ENCODE measurements around the gene TTC34. TPM values are rescaled to one million over a fixed set of nuclear protein-coding genes. Genes with fewer than 3 reads are reported as not detected.

Gene TTC34
- total RNA-seq, 4 donors from 2014 or later = 0.04 to 0.19 (median 0.15) TPM; not detected in 1

GRCh38 chr1:2607641-2608091, 193.8 kb downstream of the TTC34 start:
- Histone ChIP-seq H3K36me3 (no peaks in the 10 kb centered on the region), H3K4me3 (no peak overlapping the region), H3K9me3 (no peaks in the 10 kb centered on the region), H3K4me1 (peaks cover 0 to 24% (median 0%) of the 10 kb centered on the region in 3 donors), H3K27ac (no peak overlapping the region), H3K27me3 (peaks cover 0 to 69% (median 0%) of the 10 kb centered on the region in 4 donors)
- intact Hi-C loops (cut with DNase I) = no loop called here
- DNase-seq = no peak
- TF ChIP-seq POLR2A (IDR thresholded peaks at IDR 0.05) = no peak
- TF ChIP-seq CTCF (IDR thresholded peaks at IDR 0.05) = no peak
- WGBS, 2 donors = 78 to 85% methylated on average over 3 to 10 of the region's 13 CpGs

- TF ChIP-seq CTCF (IDR thresholded peaks at IDR 0.05) (no peak), POLR2A (IDR thresholded peaks at IDR 0.05) (no peak)
- no peaks in the 10 kb centered on the region for H3K36me3 ChIP-seq
- intact Hi-C loops (cut with DNase I) = no loop called here
- peaks cover 0 to 68% (median 0%) of the 10 kb centered on the region in 4 donors for H3K27me3 ChIP-seq
- no peaks in the 10 kb centered on the region for H3K9me3 ChIP-seq
- no peak for DNase-seq
- WGBS, 2 donors = 75 to 77% methylated on average over 10 to 19 of the region's 36 CpGs
- H3K4me3 ChIP-seq = no peak overlapping the region
- no peak overlapping the region for H3K27ac ChIP-seq
- H3K4me1 ChIP-seq = peaks cover 0 to 24% (median 0%) of the 10 kb centered on the region in 3 donors
Observed at GRCh38 chr1:2606881-2607621, 194.4 kb downstream of the TTC34 start.

GRCh38 chr1:2606396-2606880, 195.1 kb downstream of the TTC34 start:
- no peak overlapping the region for H3K27ac ChIP-seq
- WGBS, 2 donors = 54 to 86% methylated on average over 5 of the region's 15 CpGs
- H3K9me3 ChIP-seq = no peaks in the 10 kb centered on the region
- no peaks in the 10 kb centered on the region for H3K36me3 ChIP-seq
- intact Hi-C loops (cut with DNase I) = no loop called here
- no peak for DNase-seq
- peaks cover 0 to 24% (median 0%) of the 10 kb centered on the region in 3 donors for H3K4me1 ChIP-seq
- no peak overlapping the region for H3K4me3 ChIP-seq
- TF ChIP-seq POLR2A (IDR thresholded peaks at IDR 0.05) = no peak
- TF ChIP-seq CTCF (IDR thresholded peaks at IDR 0.05) = no peak
- H3K27me3 ChIP-seq = peaks cover 0 to 66% (median 0%) of the 10 kb centered on the region in 4 donors

GRCh38 chr1:2605509-2606395, 195.7 kb downstream of the TTC34 start:
- intact Hi-C loops (cut with DNase I) = no loop called here
- Histone ChIP-seq H3K27me3 (peaks cover 0 to 59% (median 0%) of the 10 kb centered on the region in 4 donors), H3K36me3 (no peaks in the 10 kb centered on the region), H3K4me1 (peaks cover 0 to 18% (median 0%) of the 10 kb centered on the region in 3 donors), H3K9me3 (no peaks in the 10 kb centered on the region), H3K27ac (no peak overlapping the region), H3K4me3 (no peak overlapping the region)
- 84 to 90% methylated on average over 11 to 19 of the region's 48 CpGs for WGBS, 2 donors
- no peak for DNase-seq
- TF ChIP-seq CTCF (IDR thresholded peaks at IDR 0.05) (no peak), POLR2A (IDR thresholded peaks at IDR 0.05) (no peak)

Measured in esophagus squamous epithelium (tissue), 5 donors.